NCI-H146 (cell line): ENCODE results near the gene TRAF3IP3.

ENCODE experiments used
- DNase-seq: peaks from one replicate; lab custom pipeline; 2025; lab: John Stamatoyannopoulos, UW

Gene TRAF3IP3

GRCh38 chr1:209827384-209828262, 71.8 kb downstream of the TRAF3IP3 start, which contains the start of gene UTP25:
Gene UTP25, plus strand, starts transcription at chr1:209827972. Its CDS starts 92 bp downstream, at chr1:209828064.
- DNase-seq: peak; percentile 96

- no peak for DNase-seq
Measured at GRCh38 chr1:209829716-209830115, 73.9 kb downstream of the TRAF3IP3 start.

GRCh38 chr1:209830722-209831121, 74.9 kb downstream of the TRAF3IP3 start:
- no peak for DNase-seq

GRCh38 chr1:209831615-209832014, 75.8 kb downstream of the TRAF3IP3 start:
- DNase-seq: no peak
